ENCODE results near the gene METTL15.
"Not testable (repeated sequence)": the region's sequence is repeated elsewhere in the genome, so short reads cannot be mapped to it uniquely, and the experiment has no call there.

The METTL15 gene

GRCh38 chr11:28110821-28111200 lies 2.6 kb downstream of the METTL15 start:
- no peak for DNase-seq

- DNase-seq = no peak
These were observed 5.9 kb downstream of the METTL15 start for GRCh38 chr11:28114116-28114515.

GRCh38 chr11:28114731-28115130 lies 6.5 kb downstream of the METTL15 start:
- no peak for DNase-seq

GRCh38 chr11:28117712-28118111 lies 9.5 kb downstream of the METTL15 start:
- DNase-seq = no peak

- DNase-seq = no peak
These were observed 15.0 kb downstream of the METTL15 start for GRCh38 chr11:28123151-28123581.

GRCh38 chr11:28132548-28132947 lies 24.4 kb downstream of the METTL15 start:
- no peak for DNase-seq

- DNase-seq = no peak
These were observed 25.0 kb downstream of the METTL15 start for GRCh38 chr11:28133146-28133545.

- DNase-seq = not testable (repeated sequence)
These were observed 28.0 kb downstream of the METTL15 start for GRCh38 chr11:28136157-28136556.

GRCh38 chr11:28137366-28137765 lies 29.2 kb downstream of the METTL15 start:
- DNase-seq = no peak

- DNase-seq = no peak
These were observed 29.6 kb downstream of the METTL15 start for GRCh38 chr11:28137832-28138231.

GRCh38 chr11:28139841-28140415 lies 31.7 kb downstream of the METTL15 start:
- DNase-seq = no peak

- no peak for DNase-seq
These were observed 32.7 kb downstream of the METTL15 start for GRCh38 chr11:28140689-28141455.

GRCh38 chr11:28142724-28143123 lies 34.5 kb downstream of the METTL15 start:
- DNase-seq = no peak

- DNase-seq = peak; percentile 7
These were observed 36.6 kb downstream of the METTL15 start for GRCh38 chr11:28144808-28145207.

- DNase-seq = peak; percentile 22
These were observed 38.0 kb downstream of the METTL15 start for GRCh38 chr11:28146123-28146751.

GRCh38 chr11:28152743-28153142 lies 44.6 kb downstream of the METTL15 start:
- DNase-seq = no peak

GRCh38 chr11:28153586-28153985 lies 45.4 kb downstream of the METTL15 start:
- no peak for DNase-seq

- DNase-seq = no peak
These were observed 60.5 kb downstream of the METTL15 start for GRCh38 chr11:28168718-28169117.

- no peak for DNase-seq
These were observed 61.6 kb downstream of the METTL15 start for GRCh38 chr11:28169816-28170215.

GRCh38 chr11:28170759-28171158 lies 62.6 kb downstream of the METTL15 start:
- no peak for DNase-seq

- DNase-seq = no peak
These were observed 68.2 kb downstream of the METTL15 start for GRCh38 chr11:28176351-28176750.

GRCh38 chr11:28195449-28195848 lies 87.3 kb downstream of the METTL15 start:
- no peak for DNase-seq

GRCh38 chr11:28209906-28210305 lies 101.7 kb downstream of the METTL15 start:
- no peak for DNase-seq

GRCh38 chr11:28222063-28222462 lies 113.9 kb downstream of the METTL15 start:
- not testable (repeated sequence) for DNase-seq

All from retina (tissue), 1 donor.